ENCODE data around the gene TXNDC11. TPM values are rescaled to one million over a fixed set of nuclear protein-coding genes. Genes with fewer than 3 reads are reported as not detected.

TXNDC11 gene
- total and polyA plus RNA-seq, 10 of the 15 experiments (the other 5 are each of a cell fraction or from before 2014, with no cell fraction given) = 1.7 to 86.7 (median 54.4) TPM

GRCh38 chr16:11783319-11784037 is 40.8 kb upstream of the TXNDC11 start (continued):
- TF ChIP-seq PRDM15 (CRISPR knock-in tag; IDR thresholded peaks at IDR 0.05) (no peak), RUNX3 (IDR thresholded peaks at IDR 0.05; ENCODE audit: low read length) (peak; percentile 88), SREBF1 (IDR thresholded peaks at IDR 0.05; ENCODE audit: low read length) (no peak; the same call in 1 of the 2 replicates), YY1 (IDR thresholded peaks at IDR 0.05; ENCODE audit: low read depth, low read length) (0 out of 2 replicates have a peak, but pooled peaks have one; percentile 27), EZH2 (IDR thresholded peaks at IDR 0.05; ENCODE audit: borderline replicate concordance, control insufficient read depth, low read depth, low read length) (no peak), ELK1 (IDR thresholded peaks at IDR 0.05; ENCODE audit: low read depth, low read length) (no peak), MYB (IDR thresholded peaks at IDR 0.05; ENCODE audit: borderline replicate concordance, low read depth, low read length) (0 out of 2 replicates have a peak, but pooled peaks have one; percentile 28), JUND (IDR thresholded peaks at IDR 0.05; ENCODE audit: low read depth, low read length) (peak; percentile 67; the same call in 1 of the 2 replicates), SRF (IDR thresholded peaks at IDR 0.05; ENCODE audit: low read depth in 2 of 2, low read length in 2 of 2) (no peak), ZNF592 (IDR thresholded peaks at IDR 0.05) (peak; percentile 25; the same call in 1 of the 2 replicates), BMI1 (IDR thresholded peaks at IDR 0.05; ENCODE audit: borderline replicate concordance) (peak; percentile 64; the same call in 1 of the 2 replicates), NBN (IDR thresholded peaks at IDR 0.05) (peak; percentile 82), IRF3 (IDR thresholded peaks at IDR 0.05) (no peak), MTA3 (IDR thresholded peaks at IDR 0.05; ENCODE audit: borderline replicate concordance, low read length) (0 out of 2 replicates have a peak, but pooled peaks have one; percentile 24), CREB1 (IDR thresholded peaks at IDR 0.05; ENCODE audit: low read depth) (peak; percentile 74), SPI1 (IDR thresholded peaks at IDR 0.05; ENCODE audit: borderline replicate concordance, insufficient read depth, low read depth, low read length) (no peak), SP1 (IDR thresholded peaks at IDR 0.05; ENCODE audit: low read depth, low read length) (peak; percentile 51), TAF1 (IDR thresholded peaks at IDR 0.05; ENCODE audit: borderline replicate concordance, low read depth, low read length) (peak; percentile 54; the same call in 1 of the 2 replicates), TCF12 (IDR thresholded peaks at IDR 0.05; ENCODE audit: low read depth, low read length) (peak; percentile 74), CBX5 (IDR thresholded peaks at IDR 0.05; ENCODE audit: low read depth) (peak; percentile 28; the same call in 1 of the 2 replicates)
